ENCODE results near the gene CYP2S1. TPM values are rescaled to one million over a fixed set of nuclear protein-coding genes. Genes with fewer than 3 reads are reported as not detected.

Gene CYP2S1
- total RNA-seq, 3 donors from 2014 or later: 0.80 to 2.0 (median 2.0) TPM

DNA sequence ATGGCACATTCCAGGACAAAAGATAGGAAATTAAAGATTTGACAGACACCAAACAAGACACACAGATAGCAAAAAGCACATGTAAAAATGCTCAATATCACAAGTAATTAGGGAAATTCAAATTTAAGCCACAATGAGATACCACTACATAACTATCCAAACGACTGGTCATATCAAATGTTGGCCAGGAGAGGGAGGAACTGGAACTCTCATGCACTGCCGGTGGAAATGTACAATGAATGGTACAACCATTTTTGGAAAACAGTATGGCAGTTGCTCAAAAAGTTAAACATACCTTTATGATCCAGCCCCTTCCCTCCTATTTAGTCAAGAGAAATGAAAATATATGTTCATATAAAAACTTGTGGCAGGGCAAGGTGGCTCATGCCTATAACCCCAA lies 36.8 kb upstream of the CYP2S1 start:
- Histone ChIP-seq H3K36me3 (no peaks in the 10 kb centered on the region), H3K4me1 (no peaks in the 10 kb centered on the region), H3K27me3 (no peaks in the 10 kb centered on the region), H3K4me3 (no peak overlapping the region), H3K27ac (no peak overlapping the region), H3K9me3 (peaks cover 0 to 9% of the 10 kb centered on the region in 2 donors)
- TF ChIP-seq POLR2AphosphoS5 (IDR thresholded peaks at IDR 0.05) (no peak), POLR2A (IDR thresholded peaks at IDR 0.05) (no peak)
- TF ChIP-seq, protein P1, sequence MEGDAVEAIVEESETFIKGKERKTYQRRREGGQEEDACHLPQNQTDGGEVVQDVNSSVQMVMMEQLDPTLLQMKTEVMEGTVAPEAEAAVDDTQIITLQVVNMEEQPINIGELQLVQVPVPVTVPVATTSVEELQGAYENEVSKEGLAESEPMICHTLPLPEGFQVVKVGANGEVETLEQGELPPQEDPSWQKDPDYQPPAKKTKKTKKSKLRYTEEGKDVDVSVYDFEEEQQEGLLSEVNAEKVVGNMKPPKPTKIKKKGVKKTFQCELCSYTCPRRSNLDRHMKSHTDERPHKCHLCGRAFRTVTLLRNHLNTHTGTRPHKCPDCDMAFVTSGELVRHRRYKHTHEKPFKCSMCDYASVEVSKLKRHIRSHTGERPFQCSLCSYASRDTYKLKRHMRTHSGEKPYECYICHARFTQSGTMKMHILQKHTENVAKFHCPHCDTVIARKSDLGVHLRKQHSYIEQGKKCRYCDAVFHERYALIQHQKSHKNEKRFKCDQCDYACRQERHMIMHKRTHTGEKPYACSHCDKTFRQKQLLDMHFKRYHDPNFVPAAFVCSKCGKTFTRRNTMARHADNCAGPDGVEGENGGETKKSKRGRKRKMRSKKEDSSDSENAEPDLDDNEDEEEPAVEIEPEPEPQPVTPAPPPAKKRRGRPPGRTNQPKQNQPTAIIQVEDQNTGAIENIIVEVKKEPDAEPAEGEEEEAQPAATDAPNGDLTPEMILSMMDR (IDR thresholded peaks at IDR 0.05): no peak
- intact Hi-C loops (cut with DNase I; ENCODE audit: low total_unique reads): no loop called here
- DNase-seq (ENCODE audit: low spot score in 2 of 2): no peak

DNA sequence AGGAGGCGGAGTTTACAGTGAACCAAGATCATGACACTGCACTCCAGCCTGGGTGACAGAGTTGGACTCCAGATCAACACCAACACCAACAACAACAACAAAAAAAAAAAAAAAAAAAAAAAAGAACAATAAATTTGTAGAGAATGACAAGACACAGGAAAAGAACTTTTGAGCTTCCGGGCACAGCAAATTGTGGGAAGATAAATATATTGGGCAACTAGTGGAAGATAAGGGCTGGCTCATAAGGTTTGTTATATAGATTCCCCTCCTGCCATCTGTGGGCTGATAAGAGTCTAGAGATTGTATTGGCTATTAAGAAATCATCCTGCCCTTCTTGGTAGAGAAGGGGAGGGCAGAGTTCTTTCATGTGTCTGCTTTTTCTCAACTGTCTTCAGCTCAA lies 33.1 kb upstream of the CYP2S1 start:
- no peak for DNase-seq (ENCODE audit: low spot score in 2 of 2)
- peaks cover 0 to 9% of the 10 kb centered on the region in 2 donors for H3K9me3 ChIP-seq
- intact Hi-C loops (cut with DNase I; ENCODE audit: low total_unique reads): no loop called here
- no peak overlapping the region for H3K27ac ChIP-seq
- H3K4me1 ChIP-seq: no peaks in the 10 kb centered on the region
- no peaks in the 10 kb centered on the region for H3K27me3 ChIP-seq
- TF ChIP-seq POLR2AphosphoS5 (IDR thresholded peaks at IDR 0.05): no peak
- no peak for TF ChIP-seq POLR2A (IDR thresholded peaks at IDR 0.05)
- TF ChIP-seq, protein P1 (IDR thresholded peaks at IDR 0.05): no peak
- no peaks in the 10 kb centered on the region for H3K36me3 ChIP-seq
- H3K4me3 ChIP-seq: no peak overlapping the region

DNA sequence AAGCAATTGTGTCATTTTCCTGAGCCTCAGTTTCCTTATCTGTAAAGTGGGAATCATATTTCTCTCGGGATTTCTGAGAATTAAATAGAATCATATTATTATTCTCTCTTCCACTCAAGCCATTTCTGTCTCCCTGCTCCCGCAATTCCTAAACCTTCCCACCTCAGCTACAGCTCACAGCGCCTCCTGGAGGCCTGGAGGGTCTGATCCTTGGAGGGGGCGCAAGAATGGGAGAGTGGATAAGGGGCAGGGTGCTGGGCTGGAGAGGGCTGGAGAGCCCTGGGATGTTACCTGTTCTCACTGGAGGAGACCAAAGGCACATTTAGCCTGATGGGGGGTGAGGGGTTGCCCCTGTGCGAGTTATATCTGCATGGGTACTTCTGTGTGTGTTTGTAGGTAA lies 31.1 kb upstream of the CYP2S1 start:
- H3K36me3 ChIP-seq: no peaks in the 10 kb centered on the region
- no peak for DNase-seq (ENCODE audit: low spot score in 2 of 2)
- intact Hi-C loops (cut with DNase I; ENCODE audit: low total_unique reads): no loop called here
- no peak overlapping the region for H3K27ac ChIP-seq
- no peak overlapping the region for H3K4me3 ChIP-seq
- TF ChIP-seq POLR2A (IDR thresholded peaks at IDR 0.05): no peak
- no peak for TF ChIP-seq POLR2AphosphoS5 (IDR thresholded peaks at IDR 0.05)
- no peaks in the 10 kb centered on the region for H3K4me1 ChIP-seq
- H3K27me3 ChIP-seq: no peaks in the 10 kb centered on the region
- H3K9me3 ChIP-seq: no peaks in the 10 kb centered on the region

DNA sequence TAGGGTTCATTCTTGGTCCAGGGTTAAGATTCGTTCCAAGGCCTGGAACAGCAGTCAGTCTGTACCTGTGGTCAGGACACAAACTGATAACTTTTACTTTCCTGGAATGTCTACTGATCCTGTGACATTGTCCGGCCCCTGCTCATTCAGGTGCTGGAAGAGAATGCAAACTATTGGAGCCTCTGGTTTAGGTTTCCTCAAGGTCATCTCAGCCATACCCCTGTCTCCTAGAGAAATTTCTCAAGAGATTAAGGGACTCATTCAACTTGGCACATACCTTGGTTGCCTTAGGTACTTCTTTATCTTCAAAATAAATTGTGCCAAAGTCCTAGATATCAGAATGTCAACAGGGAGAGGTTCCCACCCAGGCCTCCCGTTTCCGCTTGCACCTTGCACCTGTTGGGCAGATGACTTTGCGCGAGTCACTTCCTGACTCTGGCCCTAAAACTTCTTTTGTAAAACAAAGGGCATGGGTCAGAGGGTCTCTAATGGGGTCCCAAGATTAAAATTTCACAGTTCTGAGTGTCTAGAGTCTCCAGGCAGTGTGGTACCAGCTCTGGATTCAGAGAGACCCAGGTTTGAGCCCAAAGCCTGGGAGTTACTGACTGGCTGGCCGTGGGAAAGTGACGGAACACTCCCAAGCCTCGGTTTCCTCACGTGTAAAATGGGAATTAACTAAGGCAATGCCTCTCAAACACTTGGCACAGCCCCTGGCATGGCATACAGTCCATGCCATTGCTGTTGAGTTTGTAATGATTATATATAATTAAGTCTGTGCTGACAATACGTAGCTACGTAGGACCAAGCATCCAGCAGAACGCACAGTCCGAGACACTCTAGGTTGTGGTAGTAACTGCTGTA lies 25.8 kb upstream of the CYP2S1 start:
- Histone ChIP-seq H3K36me3 (no peaks in the 10 kb centered on the region), H3K4me1 (no peaks in the 10 kb centered on the region), H3K27me3 (no peaks in the 10 kb centered on the region), H3K27ac (no peak overlapping the region), H3K9me3 (no peaks in the 10 kb centered on the region), H3K4me3 (no peak overlapping the region)
- intact Hi-C loops (cut with DNase I; ENCODE audit: low total_unique reads): no loop called here
- DNase-seq (ENCODE audit: low spot score in 2 of 2): no peak
- TF ChIP-seq POLR2AphosphoS5 (IDR thresholded peaks at IDR 0.05) (no peak), POLR2A (IDR thresholded peaks at IDR 0.05) (no peak)
- TF ChIP-seq, protein P1 (IDR thresholded peaks at IDR 0.05): no peak

DNA sequence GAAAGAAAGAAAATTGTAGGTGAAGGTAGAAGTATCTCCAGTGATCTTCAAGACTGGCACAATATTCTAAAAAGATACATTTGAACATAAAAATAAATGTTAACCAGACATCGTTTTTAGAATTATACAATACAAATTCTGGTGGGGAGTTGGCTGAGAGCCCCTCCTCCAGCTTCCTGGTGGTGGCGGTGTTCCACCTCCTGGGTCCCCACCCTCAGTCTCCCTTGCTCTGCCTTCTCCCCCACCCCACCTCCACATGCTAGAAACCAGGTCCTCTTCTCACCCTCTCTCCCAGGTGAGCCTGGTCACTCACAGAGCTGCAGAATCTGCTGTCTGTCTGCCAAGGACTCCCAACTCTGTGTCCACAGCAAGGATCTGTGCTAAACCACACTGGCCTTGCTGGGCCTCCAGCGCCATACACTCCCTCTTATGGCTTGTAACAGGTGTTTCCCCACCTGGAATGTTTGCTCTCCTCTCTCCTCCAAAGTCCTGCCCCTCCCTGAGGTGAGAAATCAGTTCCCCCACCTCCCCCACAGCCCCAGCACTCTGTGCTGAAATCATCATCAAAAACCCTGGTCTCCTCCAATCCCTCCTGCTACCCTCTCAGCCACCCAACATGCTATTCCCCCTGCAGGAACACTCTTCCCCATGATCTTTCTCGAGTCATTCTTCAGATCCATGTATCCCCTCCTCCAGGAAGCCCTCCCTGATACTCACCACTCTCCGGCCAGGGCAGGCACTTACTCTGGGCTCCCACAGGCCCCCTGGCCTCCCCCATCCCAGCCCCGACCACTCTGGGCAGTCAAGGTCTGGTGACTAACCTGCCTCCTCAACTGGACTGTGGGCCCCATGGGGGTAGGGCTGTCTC lies 20.5 kb upstream of the CYP2S1 start:
- TF ChIP-seq, protein P1 (IDR thresholded peaks at IDR 0.05): no peak
- TF ChIP-seq POLR2A (IDR thresholded peaks at IDR 0.05): no peak
- TF ChIP-seq POLR2AphosphoS5 (IDR thresholded peaks at IDR 0.05): no peak
- intact Hi-C loops (cut with DNase I; ENCODE audit: low total_unique reads): no loop called here
- H3K4me1 ChIP-seq: no peaks in the 10 kb centered on the region
- no peak overlapping the region for H3K4me3 ChIP-seq
- no peak for DNase-seq (ENCODE audit: low spot score in 2 of 2)
- H3K27me3 ChIP-seq: no peaks in the 10 kb centered on the region
- no peak overlapping the region for H3K27ac ChIP-seq
- no peaks in the 10 kb centered on the region for H3K36me3 ChIP-seq
- no peaks in the 10 kb centered on the region for H3K9me3 ChIP-seq

Data from breast epithelium (tissue), 4 donors.